ENCODE data around the gene OPN3.

OPN3 gene

GRCh38 chr1:241615043-241615974, 24.9 kb downstream of the OPN3 start:
- DNase-seq (ENCODE audit: low read depth), result no peak

DNA sequence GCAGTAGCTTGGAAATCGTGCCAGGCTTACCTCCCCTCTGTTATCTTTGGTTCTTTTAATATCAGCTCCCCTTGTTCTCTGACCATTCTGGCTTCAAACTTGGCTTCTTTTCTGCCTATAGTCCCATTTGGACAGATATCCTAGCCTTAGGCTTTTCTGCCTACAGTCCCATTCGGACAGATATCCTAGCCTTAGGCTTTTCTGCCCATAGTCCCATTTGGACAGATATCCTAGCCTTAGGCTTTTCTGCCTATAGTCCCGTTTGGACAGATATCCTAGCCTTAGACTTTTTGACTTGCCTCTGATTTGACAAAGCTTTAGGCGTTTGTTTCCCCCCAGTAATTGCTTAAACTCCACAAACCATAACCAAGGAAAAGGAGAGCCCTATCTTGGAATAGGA, 25.6 kb downstream of the OPN3 start:
- DNase-seq (ENCODE audit: low read depth), result no peak

GRCh38 chr1:241614144-241614543, 26.0 kb downstream of the OPN3 start:
- DNase-seq (ENCODE audit: low read depth), result no peak

DNA sequence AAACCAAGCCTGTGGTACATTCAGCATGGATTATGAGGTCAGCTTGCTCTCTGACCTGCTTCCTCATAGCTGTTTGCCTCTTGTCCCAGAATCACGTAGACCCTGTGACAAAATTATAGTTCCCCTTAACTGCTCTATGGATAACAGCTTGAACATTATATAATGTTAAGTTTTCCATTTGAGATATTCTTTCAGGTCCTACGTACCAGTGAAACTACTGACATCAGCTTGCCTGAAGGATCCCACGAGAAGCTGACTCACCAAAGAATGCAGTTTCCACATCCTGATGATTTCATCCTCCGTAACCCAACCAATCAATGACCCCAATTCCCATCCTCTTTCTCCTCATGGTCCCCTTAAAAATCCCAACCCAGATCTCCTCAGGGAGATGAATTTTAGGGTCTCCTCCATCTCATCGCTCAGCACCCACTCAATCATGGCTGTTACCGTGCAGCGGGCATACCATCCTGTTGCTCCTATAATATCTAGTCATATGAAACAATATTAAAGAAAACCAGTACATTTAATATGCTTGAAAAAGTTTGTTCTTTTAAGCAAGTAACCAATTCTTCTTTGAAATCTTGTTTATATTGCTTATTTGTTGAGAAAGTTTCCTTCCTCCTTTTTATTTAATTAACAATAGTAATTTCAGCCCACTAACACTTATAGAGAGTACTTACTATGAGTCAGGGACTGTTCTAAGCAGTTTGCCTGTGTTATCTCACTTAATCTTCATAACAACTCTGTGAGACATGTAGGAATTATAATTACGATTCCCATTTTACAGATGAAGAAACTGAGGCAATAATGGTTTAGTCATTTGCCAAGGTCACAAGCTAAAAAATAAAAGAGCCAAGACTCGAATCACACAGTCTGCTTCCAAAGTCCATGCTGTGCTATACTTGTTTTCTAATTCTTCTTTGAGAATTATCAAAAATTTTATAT, 27.4 kb downstream of the OPN3 start:
- no peak for DNase-seq (ENCODE audit: low read depth)

- DNase-seq (ENCODE audit: low read depth), result no peak
These were observed 28.4 kb downstream of the OPN3 start for GRCh38 chr1:241611736-241612135.

DNA sequence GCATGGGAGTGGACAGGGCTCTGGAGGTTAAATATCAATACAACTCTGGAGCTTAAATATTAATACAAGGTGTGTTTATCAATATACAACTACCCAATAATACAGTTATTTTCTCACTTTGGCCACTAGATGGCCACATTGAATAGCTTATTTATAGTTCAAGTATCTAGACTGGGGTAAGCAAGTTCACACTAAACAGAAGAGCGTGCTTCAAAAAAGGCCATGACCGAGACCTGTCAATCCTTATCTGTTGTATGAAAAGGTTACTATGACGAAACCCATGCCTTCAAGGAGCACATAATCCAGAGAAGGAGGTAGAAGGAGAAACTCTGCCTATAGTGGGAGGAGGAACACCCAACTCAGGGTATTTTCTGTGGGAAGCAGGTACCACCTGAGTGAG, 29.1 kb downstream of the OPN3 start:
- no peak for DNase-seq (ENCODE audit: low read depth)

GRCh38 chr1:241610056-241610815, 29.9 kb downstream of the OPN3 start:
- DNase-seq (ENCODE audit: low read depth), result no peak

GRCh38 chr1:241608379-241609033, 31.7 kb downstream of the OPN3 start:
- no peak for DNase-seq (ENCODE audit: low read depth)

- no peak for DNase-seq (ENCODE audit: low read depth)
These were observed 32.7 kb downstream of the OPN3 start for GRCh38 chr1:241607497-241607896.

DNA sequence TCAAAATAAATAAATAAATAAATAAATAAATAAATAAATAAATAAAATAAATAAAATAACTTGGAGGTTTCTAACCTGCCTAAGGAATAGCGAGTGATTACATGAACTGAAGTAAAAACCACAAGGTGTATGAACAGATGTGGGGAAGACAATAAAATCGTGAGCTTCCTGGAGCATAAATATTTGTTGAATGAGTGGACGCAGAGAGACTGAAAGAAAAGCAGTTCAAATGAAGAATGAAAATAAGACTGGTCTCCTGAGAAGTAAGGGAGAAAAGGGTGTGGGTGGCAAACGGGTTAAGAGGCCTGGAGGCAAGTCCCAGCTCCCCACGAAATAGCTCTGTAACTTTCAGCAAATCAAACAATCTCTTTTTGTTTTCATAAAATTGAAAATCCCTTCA, 33.6 kb downstream of the OPN3 start:
- DNase-seq (ENCODE audit: low read depth), result no peak

- DNase-seq (ENCODE audit: low read depth), result no peak
These were observed 34.9 kb downstream of the OPN3 start for GRCh38 chr1:241605146-241605805.

GRCh38 chr1:241603731-241604245, 36.4 kb downstream of the OPN3 start:
- DNase-seq (ENCODE audit: low read depth), result no peak

DNA sequence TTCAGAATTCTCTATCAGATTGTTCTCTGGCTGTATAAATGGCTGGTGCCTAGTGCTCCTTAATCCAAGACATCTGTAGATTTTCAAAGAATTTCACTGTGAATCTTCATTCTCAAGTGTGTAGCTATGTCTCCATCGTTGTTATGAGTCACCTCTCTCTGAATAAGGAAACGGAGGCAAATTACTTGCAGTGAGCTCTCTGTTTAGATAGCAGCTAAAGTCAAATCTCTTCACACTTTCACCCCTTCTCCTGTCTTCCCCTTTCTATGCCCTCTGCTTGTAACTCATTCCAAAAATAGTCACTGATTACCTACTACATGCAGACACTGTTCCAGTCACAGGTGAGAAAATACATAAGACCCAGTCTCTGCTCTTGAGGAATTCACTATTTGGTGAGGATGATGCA, 39.7 kb downstream of the OPN3 start:
- DNase-seq (ENCODE audit: low read depth), result no peak

GRCh38 chr1:241598249-241598648, 41.9 kb downstream of the OPN3 start:
- no peak for DNase-seq (ENCODE audit: low read depth)

DNA sequence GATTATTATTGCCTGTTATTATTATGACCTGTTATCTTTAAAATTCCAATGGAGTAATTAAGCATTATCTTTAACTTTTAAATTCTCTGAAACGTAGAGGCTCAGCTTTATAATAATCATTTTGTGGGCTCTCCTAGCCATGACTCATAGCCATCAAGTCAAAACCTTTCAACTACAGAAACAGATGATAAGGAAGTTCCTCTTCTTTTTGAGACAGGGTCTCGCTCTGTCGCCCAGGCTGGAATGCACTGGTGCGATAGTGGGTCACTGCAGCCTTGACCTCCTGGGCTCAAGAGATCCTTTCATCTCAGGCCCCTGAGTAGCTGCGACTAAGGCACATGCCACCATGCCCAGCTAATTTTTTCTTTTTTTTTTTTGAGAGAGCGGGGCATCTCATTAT, 43.5 kb downstream of the OPN3 start:
- no peak for DNase-seq (ENCODE audit: low read depth)

DNA sequence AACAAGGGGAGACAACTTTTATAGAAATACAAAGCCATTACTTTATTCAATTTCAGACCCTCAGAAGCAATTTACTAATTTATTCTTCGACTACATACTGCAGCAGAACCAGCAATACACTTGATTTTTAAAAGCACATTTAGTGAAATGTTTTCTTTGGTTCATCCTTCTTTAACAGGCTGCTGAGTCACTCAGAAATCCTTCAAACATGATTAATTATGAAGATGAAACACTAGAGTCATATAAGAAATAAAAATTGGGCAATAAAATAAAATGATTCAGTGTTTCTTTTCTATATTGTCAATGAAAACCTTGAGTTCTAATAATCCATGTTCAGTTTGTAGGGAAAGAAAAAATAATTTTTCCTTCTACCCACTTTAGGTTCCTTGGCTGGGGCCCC, 47.0 kb downstream of the OPN3 start:
- DNase-seq (ENCODE audit: low read depth), result no peak

- DNase-seq (ENCODE audit: low read depth), result no peak
These were observed 47.8 kb downstream of the OPN3 start for GRCh38 chr1:241592273-241592958.

- no peak for DNase-seq (ENCODE audit: low read depth)
These were observed 48.4 kb downstream of the OPN3 start for GRCh38 chr1:241591736-241592135.

GRCh38 chr1:241591317-241591716, 48.9 kb downstream of the OPN3 start:
- DNase-seq (ENCODE audit: low read depth), result no peak

DNA sequence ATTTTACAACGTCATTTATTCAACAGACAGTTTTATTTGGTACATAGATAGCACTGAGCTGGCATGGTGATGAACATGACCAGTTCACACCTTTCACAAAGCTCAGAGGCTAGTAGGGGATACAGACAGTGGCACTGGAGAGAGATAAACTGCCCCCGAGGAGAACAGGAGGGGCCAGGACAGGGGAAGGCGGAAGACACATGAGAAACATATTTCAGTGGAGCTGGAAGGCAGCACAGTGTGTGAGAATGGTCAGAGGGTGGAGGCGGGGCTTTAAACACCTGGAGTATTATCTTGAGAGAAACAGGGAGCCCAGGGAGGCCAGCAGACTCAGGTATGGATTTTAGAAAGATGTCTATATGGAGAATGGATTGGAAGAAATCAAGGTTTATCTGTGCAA, 49.5 kb downstream of the OPN3 start:
- no peak for DNase-seq (ENCODE audit: low read depth)

All from stimulated activated CD8-positive, alpha-beta memory T cell treated with anti-CD3 and anti-CD28 coated beads, Interleukin-7, amount 100 ng/mL, for 24 hours (primary cell).